Spleen (tissue), 11 donors: Measurements from ENCODE around the gene MFAP2. TPM values are rescaled to one million over a fixed set of nuclear protein-coding genes. Genes with fewer than 3 reads are reported as not detected.

Experiments used
- DNase-seq: peaks from one replicate; pipeline ENCODE4 v3.0.0-alpha.2; 2020
- H3K27ac ChIP-seq, 8 donors: fragments of 200-600 bp; sonication (generic) in 7 of 8; 1 replicate in 4 of 8; 2 replicates in 4 of 8; pipeline versions ENCODE4 v1.5.0 to v1.8.0; 2016 to 2021; ENCODE audit warnings: inconsistent platforms in 4 of 8, mild to moderate bottlenecking in 4 of 8, moderate library complexity in 1 of 8
- H3K27me3 ChIP-seq, 7 donors: fragments of 200-600 bp; sonication (generic) in 6 of 7; replicated peaks in 1 of 7; 1 replicate in 4 of 7; 2 replicates in 3 of 7; pipeline versions ENCODE4 v1.5.0 to v1.8.0; 2016 to 2021; ENCODE audit warnings: inconsistent platforms in 3 of 7, mild to moderate bottlenecking in 1 of 7
- H3K36me3 ChIP-seq, 6 donors: fragments of 200-600 bp; sonication (generic) in 5 of 6; 1 replicate in 4 of 6; 2 replicates in 2 of 6; pipeline versions ENCODE4 v1.5.0 to v1.8.0; 2016 to 2021; ENCODE audit warnings: inconsistent platforms in 2 of 6
- H3K4me1 ChIP-seq, 6 donors: fragments of 200-600 bp; sonication (generic) in 5 of 6; 1 replicate in 3 of 6; 2 replicates in 3 of 6; pipeline versions ENCODE4 v1.5.0 to v1.8.0; 2016 to 2021; ENCODE audit warnings: inconsistent platforms in 3 of 6
- H3K4me3 ChIP-seq, 8 donors: fragments of 200-600 bp; sonication (generic) in 7 of 8; 1 replicate in 4 of 8; 2 replicates in 4 of 8; pipeline versions ENCODE4 v1.5.0 to v1.8.0; 2016 to 2021; ENCODE audit warnings: inconsistent platforms in 4 of 8, mild to moderate bottlenecking in 4 of 8, moderate library complexity in 2 of 8
- H3K9me3 ChIP-seq, 8 donors: fragments of 200-600 bp; sonication (generic) in 7 of 8; 1 replicate in 4 of 8; 2 replicates in 4 of 8; pipeline versions ENCODE4 v1.5.0 to v1.8.0; 2016 to 2021; ENCODE audit warnings: inconsistent platforms in 4 of 8
- CTCF ChIP-seq, 11 experiments: fragments of 200-600 bp in 7 of 11; fragments of 450-650 bp in 4 of 11; sonication (generic) in 4 of 11; IDR thresholded peaks in 8 of 11; conservative IDR thresholded peaks in 3 of 11; 1 replicate in 7 of 11; 2 replicates in 4 of 11; pipeline versions ENCODE4 v1.4.0 to v1.8.0; 2016 to 2021; ENCODE audit warnings: antibody characterized with exemption in 11 of 11, inconsistent platforms in 4 of 11, mild to moderate bottlenecking in 1 of 11
- POLR2A ChIP-seq, 3 donors: fragments of 450-650 bp; IDR thresholded peaks; one replicate each; pipeline ENCODE4 v1.5.1; 2017; ENCODE audit warnings: antibody characterized with exemption in 3 of 3, mild to moderate bottlenecking in 1 of 3
- POLR2AphosphoS5 ChIP-seq, 3 donors: sonication (generic); formaldehyde crosslinking; IDR thresholded peaks; one replicate each; pipeline ENCODE4 v1.5.1; 2017; ENCODE audit warnings: antibody characterized with exemption in 3 of 3
- WGBS, 5 donors: extraction: QIAGEN DNeasy Blood & Tissue Kit in 3 of 5; methylation state at CpG; one replicate each; pipeline versions ENCODE4 v1.1.5 to v1.1.7; 2013 to 2018; 5-methylcytosine and 5-hydroxymethylcytosine counted together
- intact Hi-C: fragments of 100-400 bp; cut with DNase I; formaldehyde crosslinking; loops from one replicate; pipeline ENCODE4 v1.15.0; 2023; ENCODE audit warnings: low total_unique reads
- polyA plus RNA-seq, 3 donors: library from polyadenylated mRNA; stranded (reverse); fragments of 200-250 nt; gene quantifications; one replicate each; pipeline ENCODE4 v1.2.1, GENCODE V29; 2013
- total RNA-seq, 7 donors: library from RNA; depleted of rRNA in 3 of 7; stranded (reverse); fragments of >200 nt in 3 of 7; fragmentation: NEBNext Ultra II Directional in 4 of 7; extraction: Animal tissue kit (Norgen Biotek cat#: 25700) in 4 of 7; gene quantifications; one replicate each; pipeline versions ENCODE4 v1.1.0 to v1.2.1, GENCODE V29; 2016 to 2021
- donor health status: healthy with polysubstance abuse.
- donor health status: DM: no; HTN: no; CAD: no; lungs with moderate emphysema.
- donor health status: DM: no; HTN: no; CAD: no.
- donor health status: Bipolar disorder and iron deficiency.
- donor health status: healthy.
- donor health status: DM: no; HTN: no; CAD: no.
- donor health status: DM: yes; HTN: yes; CAD: no.

The MFAP2 gene
- total and polyA plus RNA-seq, 10 donors: 0.77 to 3.9 (median 1.2) TPM; not detected in 3

GRCh38 chr1:17027900-17028299 is 47.5 kb upstream of the MFAP2 start:
- peaks cover 6 to 100% (median 90%) of the 10 kb centered on the region in 6 donors for H3K36me3 ChIP-seq
- TF ChIP-seq CTCF (IDR thresholded peaks at IDR 0.05 in 8 of 11, conservative IDR thresholded peaks at IDR 0.05 in 3 of 11): no peak
- TF ChIP-seq POLR2AphosphoS5 (IDR thresholded peaks at IDR 0.05): no peak
- no peak for TF ChIP-seq POLR2A (IDR thresholded peaks at IDR 0.05)
- WGBS, 5 donors: 66 to 85% (median 73%) methylated on average over 2 of the region's 2 CpGs
- DNase-seq: no peak
- no peak overlapping the region for H3K4me3 ChIP-seq
- no peak overlapping the region for H3K27ac ChIP-seq
- H3K4me1 ChIP-seq: peaks cover 0 to 30% (median 8%) of the 10 kb centered on the region in 6 donors
- intact Hi-C loops: no loop called here
- no peaks in the 10 kb centered on the region for H3K9me3 ChIP-seq
- H3K27me3 ChIP-seq: no peaks in the 10 kb centered on the region

GRCh38 chr1:17027403-17027802 is 47.0 kb upstream of the MFAP2 start:
- Histone ChIP-seq H3K27ac (no peak overlapping the region), H3K36me3 (peaks cover 6 to 100% (median 90%) of the 10 kb centered on the region in 6 donors), H3K4me1 (peaks cover 0 to 32% (median 8%) of the 10 kb centered on the region in 6 donors), H3K27me3 (no peaks in the 10 kb centered on the region), H3K4me3 (no peak overlapping the region), H3K9me3 (no peaks in the 10 kb centered on the region)
- DNase-seq: no peak
- intact Hi-C loops: no loop called here
- WGBS, 5 donors: 66 to 85% (median 78%) methylated on average over 4 to 5 of the region's 5 CpGs
- no peak for TF ChIP-seq POLR2AphosphoS5 (IDR thresholded peaks at IDR 0.05)
- no peak for TF ChIP-seq CTCF (IDR thresholded peaks at IDR 0.05 in 8 of 11, conservative IDR thresholded peaks at IDR 0.05 in 3 of 11)
- TF ChIP-seq POLR2A (IDR thresholded peaks at IDR 0.05): no peak

- Histone ChIP-seq H3K27ac (no peak overlapping the region), H3K4me1 (peaks cover 0 to 35% (median 8%) of the 10 kb centered on the region in 6 donors), H3K36me3 (peaks cover 6 to 100% (median 96%) of the 10 kb centered on the region in 6 donors), H3K4me3 (no peak overlapping the region), H3K27me3 (no peaks in the 10 kb centered on the region), H3K9me3 (no peaks in the 10 kb centered on the region)
- intact Hi-C loops: no loop called here
- DNase-seq: no peak
- 79 to 93% (median 88%) methylated on average over 1 of the region's 1 CpG for WGBS, 5 donors
- TF ChIP-seq CTCF (IDR thresholded peaks at IDR 0.05 in 8 of 11, conservative IDR thresholded peaks at IDR 0.05 in 3 of 11): no peak
- no peak for TF ChIP-seq POLR2AphosphoS5 (IDR thresholded peaks at IDR 0.05)
- no peak for TF ChIP-seq POLR2A (IDR thresholded peaks at IDR 0.05)
These were observed 44.3 kb upstream of the MFAP2 start for GRCh38 chr1:17024721-17025120.

- TF ChIP-seq POLR2A (IDR thresholded peaks at IDR 0.05) (no peak), CTCF (IDR thresholded peaks at IDR 0.05 in 8 of 11, conservative IDR thresholded peaks at IDR 0.05 in 3 of 11) (no peak)
- no peaks in the 10 kb centered on the region for H3K9me3 ChIP-seq
- no peak overlapping the region for H3K4me3 ChIP-seq
- no peaks in the 10 kb centered on the region for H3K27me3 ChIP-seq
- intact Hi-C loops: no loop called here
- 65 to 90% (median 74%) methylated on average over 3 of the region's 3 CpGs for WGBS, 5 donors
- peaks cover 6 to 100% (median 97%) of the 10 kb centered on the region in 6 donors for H3K36me3 ChIP-seq
- H3K27ac ChIP-seq: peak overlapping the region in 3 of 8 donors; percentile 5 to 56 (median 10)
- peaks cover 0 to 43% (median 11%) of the 10 kb centered on the region in 6 donors for H3K4me1 ChIP-seq
- no peak for DNase-seq
These were observed 43.2 kb upstream of the MFAP2 start for GRCh38 chr1:17023573-17023972.
